HEK293 (cell line): ENCODE measurements around the gene KPNA6.

Source experiments
- CTCF ChIA-PET: fragments of 350-600 bp; formaldehyde crosslinking; extraction: SDS; loops from one replicate; lab custom pipeline; 2021; ENCODE audit warnings: antibody characterized with exemption; lab: Yijun Ruan, JAX
- POLR2A ChIA-PET: fragments of 300-600 bp; formaldehyde crosslinking; extraction: SDS; loops from one replicate; lab custom pipeline; 2020; ENCODE audit warnings: antibody characterized with exemption, inconsistent platforms; lab: Yijun Ruan, JAX
- H3K27ac ChIP-seq: fragments of 200-500 bp; sonication (Bioruptor generic); 2 replicates; pipeline ENCODE4 v1.5.1; 2014; ENCODE audit warnings: low read depth, low read length, control low read depth, inconsistent platforms; ENCODE audit errors: extremely low read depth
- H3K36me3 ChIP-seq, 2 experiments: fragments of 200-500 bp in 1 of 2; sonication (Bioruptor generic) in 1 of 2; 1 replicate in 1 of 2; 2 replicates in 1 of 2; pipeline ENCODE4 v1.5.1; 2014 to 2017; ENCODE audit warnings: inconsistent platforms in 2 of 2, low read length in 2 of 2; ENCODE audit not compliant: control insufficient read depth in 2 of 2, insufficient read depth in 1 of 2
- H3K4me1 ChIP-seq: fragments of 200-500 bp; sonication (Bioruptor generic); 2 replicates; pipeline ENCODE4 v1.5.1; 2014; ENCODE audit warnings: mild to moderate bottlenecking, low read length, inconsistent platforms; ENCODE audit not compliant: control insufficient read depth, insufficient read depth
- H3K4me3 ChIP-seq: 2 replicates; pipeline ENCODE4 v1.5.1; 2011; ENCODE audit warnings: low read depth, mild to moderate bottlenecking, control low read depth, low read length, moderate library complexity
- H3K9me3 ChIP-seq: fragments of 200-500 bp; sonication (Bioruptor generic); 2 replicates; pipeline ENCODE4 v1.5.1; 2014; ENCODE audit warnings: low read depth, low read length, inconsistent platforms; ENCODE audit not compliant: control insufficient read depth, insufficient read depth
- CTCF ChIP-seq: fragments of 450-650 bp; formaldehyde crosslinking; IDR thresholded peaks from 2 replicates; pipeline ENCODE4 v1.5.1; 2016; ENCODE audit warnings: missing biosample characterization, missing genetic modification characterization
- GLIS1 ChIP-seq: fragments of 450-650 bp; formaldehyde crosslinking; IDR thresholded peaks from 2 replicates; pipeline ENCODE4 v1.5.1; 2016; ENCODE audit warnings: missing biosample characterization, missing genetic modification characterization
- IKZF3 ChIP-seq: fragments of 450-650 bp; IDR thresholded peaks from 2 replicates; pipeline ENCODE4 v1.5.0; 2018; ENCODE audit warnings: missing biosample characterization, mild to moderate bottlenecking, missing genetic modification characterization, moderate library complexity
- INSM2 ChIP-seq: fragments of 450-650 bp; formaldehyde crosslinking; IDR thresholded peaks from 2 replicates; pipeline ENCODE4 v1.5.1; 2016; ENCODE audit warnings: missing biosample characterization, missing genetic modification characterization
- KLF9 ChIP-seq: fragments of 450-650 bp; formaldehyde crosslinking; IDR thresholded peaks from 2 replicates; pipeline ENCODE4 v1.5.1; 2016; ENCODE audit warnings: missing biosample characterization, missing genetic modification characterization, low read depth
- MZF1 ChIP-seq: fragments of 450-650 bp; formaldehyde crosslinking; IDR thresholded peaks from 2 replicates; pipeline ENCODE4 v1.5.1; 2017; ENCODE audit warnings: missing biosample characterization, missing genetic modification characterization, borderline replicate concordance
- SCRT1 ChIP-seq: fragments of 450-650 bp; formaldehyde crosslinking; IDR thresholded peaks from 2 replicates; pipeline ENCODE4 v1.5.1; 2016; ENCODE audit warnings: missing biosample characterization, missing genetic modification characterization, borderline replicate concordance
- SCRT2 ChIP-seq: fragments of 450-650 bp; formaldehyde crosslinking; IDR thresholded peaks from 2 replicates; pipeline ENCODE4 v1.5.1; 2016; ENCODE audit warnings: missing biosample characterization, missing genetic modification characterization
- SP7 ChIP-seq: fragments of 450-650 bp; formaldehyde crosslinking; IDR thresholded peaks from 2 replicates; pipeline ENCODE4 v1.5.1; 2016; ENCODE audit warnings: missing biosample characterization, missing genetic modification characterization
- YY2 ChIP-seq: fragments of 450-650 bp; formaldehyde crosslinking; IDR thresholded peaks from 2 replicates; pipeline ENCODE4 v1.5.1; 2016; ENCODE audit warnings: missing biosample characterization, missing genetic modification characterization
- ZBTB17 ChIP-seq: fragments of 450-650 bp; formaldehyde crosslinking; IDR thresholded peaks from 2 replicates; pipeline ENCODE4 v1.5.1; 2016; ENCODE audit warnings: missing biosample characterization, missing genetic modification characterization
- ZBTB21 ChIP-seq: fragments of 450-650 bp; formaldehyde crosslinking; IDR thresholded peaks from 2 replicates; pipeline ENCODE4 v1.5.1; 2017; ENCODE audit warnings: missing biosample characterization, missing genetic modification characterization
- ZNF138 ChIP-seq: fragments of 450-650 bp; formaldehyde crosslinking; IDR thresholded peaks from 2 replicates; pipeline ENCODE4 v1.5.1; 2016; ENCODE audit warnings: missing biosample characterization, missing genetic modification characterization, borderline replicate concordance
- ZNF239 ChIP-seq: fragments of 450-650 bp; formaldehyde crosslinking; IDR thresholded peaks from 2 replicates; pipeline ENCODE4 v1.5.1; 2016; ENCODE audit warnings: missing biosample characterization, missing genetic modification characterization
- ZNF394 ChIP-seq: fragments of 450-650 bp; formaldehyde crosslinking; IDR thresholded peaks from 2 replicates; pipeline ENCODE4 v1.5.1; 2016; ENCODE audit warnings: missing biosample characterization, missing genetic modification characterization, mild to moderate bottlenecking, moderate library complexity, borderline replicate concordance
- ZNF600 ChIP-seq: fragments of 450-650 bp; formaldehyde crosslinking; IDR thresholded peaks from 2 replicates; pipeline ENCODE4 v1.5.1; 2016; ENCODE audit warnings: missing biosample characterization, missing genetic modification characterization
- ZNF654 ChIP-seq: fragments of 450-650 bp; formaldehyde crosslinking; IDR thresholded peaks from 2 replicates; pipeline ENCODE4 v1.5.1; 2016; ENCODE audit warnings: low read depth, missing biosample characterization, missing genetic modification characterization
- TF ChIP-seq, protein P1 (sequence below): fragments of 450-650 bp; formaldehyde crosslinking; IDR thresholded peaks from 2 replicates; pipeline ENCODE4 v1.5.1; 2016; ENCODE audit warnings: missing biosample characterization, missing genetic modification characterization
- TF ChIP-seq, protein P2 (sequence below): fragments of 450-650 bp; formaldehyde crosslinking; IDR thresholded peaks from 2 replicates; pipeline ENCODE4 v1.5.1; 2016; ENCODE audit warnings: missing biosample characterization, missing genetic modification characterization, low read depth
- TF ChIP-seq, protein P3 (sequence below): fragments of 450-650 bp; formaldehyde crosslinking; IDR thresholded peaks from 2 replicates; pipeline ENCODE4 v1.5.1; 2016; ENCODE audit warnings: missing biosample characterization, missing genetic modification characterization, borderline replicate concordance

KPNA6 gene

DNA sequence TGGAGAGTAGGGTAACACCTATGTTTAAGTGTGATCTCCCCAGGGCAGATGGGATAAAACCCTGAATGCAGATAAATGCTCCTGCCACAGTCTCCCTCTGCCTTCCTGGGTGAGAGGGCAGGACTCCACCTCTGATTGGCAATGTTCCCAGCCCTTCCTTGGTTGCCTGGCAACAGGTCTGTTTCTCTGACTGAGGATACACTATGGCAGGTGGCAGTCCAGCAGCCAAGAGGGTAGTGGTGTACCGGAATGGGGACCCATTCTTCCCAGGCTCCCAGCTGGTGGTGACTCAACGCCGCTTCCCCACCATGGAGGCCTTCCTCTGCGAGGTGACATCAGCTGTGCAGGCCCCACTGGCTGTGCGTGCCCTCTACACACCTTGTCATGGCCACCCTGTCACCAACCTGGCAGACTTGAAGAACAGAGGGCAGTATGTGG, 101.1 kb downstream of the KPNA6 start, which contains the start of gene DCDC2B:
Gene DCDC2B (plus strand): TSS at position 199 of the 438 bp plus-strand sequence. CDS start 5 bp downstream, at position 204.
- Histone ChIP-seq H3K4me1 (peaks cover 4% of the 10 kb centered on the region), H3K27ac (no peak within 1 kb of the TSS), H3K9me3 (no peaks in the 10 kb centered on the region), H3K36me3 (peaks cover 0 to 43% of the 10 kb centered on the region in 2 experiments; a peak in 1 of 3 replicates), H3K4me3 (no peak within 1 kb of the TSS)
- POLR2A ChIA-PET: interaction anchor here (0.6 to 1.4 kb wide), 7 partner anchors 8 to 185 kb away, joined by 3 to 8 read pairs (median 3); partner anchors contain the start of genes BSDC1, CCDC28B and TMEM39B
- TF ChIP-seq SCRT1: 0 out of 2 replicates have a peak, but pooled peaks have one; percentile 37
- no peak for TF ChIP-seq ZNF138 (tag by site-specific recombination)
- TF ChIP-seq MZF1: 0 out of 2 replicates have a peak, but pooled peaks have one; percentile 6
- TF ChIP-seq ZNF600 (tag by site-specific recombination): peak; percentile 94
- TF ChIP-seq INSM2 (tag by site-specific recombination): peak; percentile 85
- 0 out of 2 replicates have a peak, but pooled peaks have one; percentile 69 for TF ChIP-seq IKZF3
- TF ChIP-seq ZBTB17 (tag by site-specific recombination): peak; percentile 81
- TF ChIP-seq SCRT2 (tag by site-specific recombination): peak; percentile 84
- peak; percentile 88 for TF ChIP-seq ZNF239
- TF ChIP-seq ZNF394: no peak
- peak; percentile 81 for TF ChIP-seq GLIS1 (tag by site-specific recombination)
- CTCF ChIA-PET: interaction anchor here (1.0 kb wide), 1 partner anchor 107 kb away, joined by 3 read pairs; no protein-coding TSS in a partner anchor

DNA sequence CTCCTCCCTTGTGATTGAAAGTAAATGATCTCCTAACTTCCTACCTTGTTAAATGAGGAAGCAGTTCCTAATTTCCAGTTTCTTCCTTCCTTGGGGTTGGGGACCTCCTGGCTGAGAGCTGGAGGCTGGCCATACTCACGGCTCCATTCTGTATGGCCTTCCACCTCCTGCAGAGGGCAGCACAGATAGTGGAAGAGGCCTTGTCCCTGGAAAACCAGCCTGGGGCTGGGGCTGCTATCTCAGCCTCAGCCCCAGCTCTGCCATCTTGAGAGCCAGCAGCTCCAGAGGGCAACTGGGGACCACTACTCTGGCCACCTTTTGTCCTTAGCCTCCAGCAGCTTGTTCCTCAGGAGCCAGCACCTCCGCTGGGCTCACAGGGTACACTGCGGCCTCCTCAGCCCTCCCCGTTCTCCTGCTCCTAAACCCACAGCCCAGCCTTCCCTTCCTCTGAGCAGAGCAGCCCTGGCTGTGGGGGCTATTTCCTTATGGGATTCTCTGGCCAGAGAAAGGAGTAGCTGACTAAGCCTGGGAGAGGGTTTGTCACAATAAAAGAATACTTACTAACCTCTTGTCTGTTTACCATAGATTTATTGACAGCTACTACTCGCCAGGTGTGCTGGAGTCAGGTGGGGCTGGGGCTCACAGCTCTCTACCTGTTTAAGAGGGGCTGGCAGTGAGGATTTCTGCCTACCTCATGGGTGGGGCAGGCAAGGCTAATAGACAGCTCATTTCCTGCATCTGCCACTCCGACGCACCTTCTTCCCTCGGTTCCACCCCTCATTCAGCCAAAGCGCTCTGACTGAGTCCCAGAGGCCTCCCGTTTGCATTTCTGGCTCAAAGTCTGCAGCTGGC, 108.0 kb downstream of the KPNA6 start:
- POLR2A ChIA-PET: interaction anchor here (0.6 to 4.2 kb wide), 7 partner anchors 8 to 179 kb away, joined by 3 to 22 read pairs (median 5); partner anchors contain the start of genes BSDC1, HDAC1, IQCC and MARCKSL1
- Histone ChIP-seq H3K4me3 (no peak overlapping the region), H3K27ac (no peak overlapping the region), H3K36me3 (peaks cover 0 to 72% of the 10 kb centered on the region in 2 experiments; a peak in 2 of 3 replicates), H3K9me3 (no peaks in the 10 kb centered on the region), H3K4me1 (0 out of 2 replicates have a peak, but pooled peaks cover 2% of the 10 kb centered on the region)
- CTCF ChIA-PET: interaction anchor here (0.6 to 3.7 kb wide), 37 partner anchors 8 to 198 kb away, joined by 3 to 27 read pairs (median 4); partner anchors contain the start of genes IQCC, KPNA6 and MARCKSL1
- TF ChIP-seq CTCF (tag by site-specific recombination): peak; percentile 72
- TF ChIP-seq YY2 (tag by site-specific recombination): no peak
- TF ChIP-seq ZBTB21: no peak
- TF ChIP-seq ZNF654 (tag by site-specific recombination): peak; percentile 39
- TF ChIP-seq, protein P1, sequence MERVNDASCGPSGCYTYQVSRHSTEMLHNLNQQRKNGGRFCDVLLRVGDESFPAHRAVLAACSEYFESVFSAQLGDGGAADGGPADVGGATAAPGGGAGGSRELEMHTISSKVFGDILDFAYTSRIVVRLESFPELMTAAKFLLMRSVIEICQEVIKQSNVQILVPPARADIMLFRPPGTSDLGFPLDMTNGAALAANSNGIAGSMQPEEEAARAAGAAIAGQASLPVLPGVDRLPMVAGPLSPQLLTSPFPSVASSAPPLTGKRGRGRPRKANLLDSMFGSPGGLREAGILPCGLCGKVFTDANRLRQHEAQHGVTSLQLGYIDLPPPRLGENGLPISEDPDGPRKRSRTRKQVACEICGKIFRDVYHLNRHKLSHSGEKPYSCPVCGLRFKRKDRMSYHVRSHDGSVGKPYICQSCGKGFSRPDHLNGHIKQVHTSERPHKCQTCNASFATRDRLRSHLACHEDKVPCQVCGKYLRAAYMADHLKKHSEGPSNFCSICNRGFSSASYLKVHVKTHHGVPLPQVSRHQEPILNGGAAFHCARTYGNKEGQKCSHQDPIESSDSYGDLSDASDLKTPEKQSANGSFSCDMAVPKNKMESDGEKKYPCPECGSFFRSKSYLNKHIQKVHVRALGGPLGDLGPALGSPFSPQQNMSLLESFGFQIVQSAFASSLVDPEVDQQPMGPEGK (tag by site-specific recombination): peak; percentile 49; the same call in 1 of the 2 replicates
- no peak for TF ChIP-seq KLF9
- TF ChIP-seq, protein P2, sequence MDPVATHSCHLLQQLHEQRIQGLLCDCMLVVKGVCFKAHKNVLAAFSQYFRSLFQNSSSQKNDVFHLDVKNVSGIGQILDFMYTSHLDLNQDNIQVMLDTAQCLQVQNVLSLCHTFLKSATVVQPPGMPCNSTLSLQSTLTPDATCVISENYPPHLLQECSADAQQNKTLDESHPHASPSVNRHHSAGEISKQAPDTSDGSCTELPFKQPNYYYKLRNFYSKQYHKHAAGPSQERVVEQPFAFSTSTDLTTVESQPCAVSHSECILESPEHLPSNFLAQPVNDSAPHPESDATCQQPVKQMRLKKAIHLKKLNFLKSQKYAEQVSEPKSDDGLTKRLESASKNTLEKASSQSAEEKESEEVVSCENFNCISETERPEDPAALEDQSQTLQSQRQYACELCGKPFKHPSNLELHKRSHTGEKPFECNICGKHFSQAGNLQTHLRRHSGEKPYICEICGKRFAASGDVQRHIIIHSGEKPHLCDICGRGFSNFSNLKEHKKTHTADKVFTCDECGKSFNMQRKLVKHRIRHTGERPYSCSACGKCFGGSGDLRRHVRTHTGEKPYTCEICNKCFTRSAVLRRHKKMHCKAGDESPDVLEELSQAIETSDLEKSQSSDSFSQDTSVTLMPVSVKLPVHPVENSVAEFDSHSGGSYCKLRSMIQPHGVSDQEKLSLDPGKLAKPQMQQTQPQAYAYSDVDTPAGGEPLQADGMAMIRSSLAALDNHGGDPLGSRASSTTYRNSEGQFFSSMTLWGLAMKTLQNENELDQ: no peak
- no peak for TF ChIP-seq SP7
- TF ChIP-seq, protein P3, sequence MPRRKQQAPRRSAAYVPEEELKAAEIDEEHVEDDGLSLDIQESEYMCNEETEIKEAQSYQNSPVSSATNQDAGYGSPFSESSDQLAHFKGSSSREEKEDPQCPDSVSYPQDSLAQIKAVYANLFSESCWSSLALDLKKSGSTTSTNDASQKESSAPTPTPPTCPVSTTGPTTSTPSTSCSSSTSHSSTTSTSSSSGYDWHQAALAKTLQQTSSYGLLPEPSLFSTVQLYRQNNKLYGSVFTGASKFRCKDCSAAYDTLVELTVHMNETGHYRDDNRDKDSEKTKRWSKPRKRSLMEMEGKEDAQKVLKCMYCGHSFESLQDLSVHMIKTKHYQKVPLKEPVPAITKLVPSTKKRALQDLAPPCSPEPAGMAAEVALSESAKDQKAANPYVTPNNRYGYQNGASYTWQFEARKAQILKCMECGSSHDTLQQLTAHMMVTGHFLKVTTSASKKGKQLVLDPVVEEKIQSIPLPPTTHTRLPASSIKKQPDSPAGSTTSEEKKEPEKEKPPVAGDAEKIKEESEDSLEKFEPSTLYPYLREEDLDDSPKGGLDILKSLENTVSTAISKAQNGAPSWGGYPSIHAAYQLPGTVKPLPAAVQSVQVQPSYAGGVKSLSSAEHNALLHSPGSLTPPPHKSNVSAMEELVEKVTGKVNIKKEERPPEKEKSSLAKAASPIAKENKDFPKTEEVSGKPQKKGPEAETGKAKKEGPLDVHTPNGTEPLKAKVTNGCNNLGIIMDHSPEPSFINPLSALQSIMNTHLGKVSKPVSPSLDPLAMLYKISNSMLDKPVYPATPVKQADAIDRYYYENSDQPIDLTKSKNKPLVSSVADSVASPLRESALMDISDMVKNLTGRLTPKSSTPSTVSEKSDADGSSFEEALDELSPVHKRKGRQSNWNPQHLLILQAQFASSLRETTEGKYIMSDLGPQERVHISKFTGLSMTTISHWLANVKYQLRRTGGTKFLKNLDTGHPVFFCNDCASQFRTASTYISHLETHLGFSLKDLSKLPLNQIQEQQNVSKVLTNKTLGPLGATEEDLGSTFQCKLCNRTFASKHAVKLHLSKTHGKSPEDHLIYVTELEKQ (tag by site-specific recombination): no peak
- peak; percentile 16; the same call in 1 of the 2 replicates for TF ChIP-seq ZNF600 (tag by site-specific recombination)
